HG03432 (cell line): Measurements from ENCODE around the gene LY86.
"Not testable (repeated sequence)": the region's sequence is repeated elsewhere in the genome, so short reads cannot be mapped to it uniquely, and the experiment has no call there.

Experiments used
- ATAC-seq: cut with Tn5 transposase; IDR thresholded peaks from one replicate; pipeline ENCODE4 v1.9.1; 2021; ENCODE audit warnings: mild to moderate bottlenecking, moderate library complexity; ENCODE audit not compliant: unreplicated experiment

Gene LY86

GRCh38 chr6:6648692-6649343, 60.3 kb downstream of the LY86 start:
- no peak for ATAC-seq

DNA sequence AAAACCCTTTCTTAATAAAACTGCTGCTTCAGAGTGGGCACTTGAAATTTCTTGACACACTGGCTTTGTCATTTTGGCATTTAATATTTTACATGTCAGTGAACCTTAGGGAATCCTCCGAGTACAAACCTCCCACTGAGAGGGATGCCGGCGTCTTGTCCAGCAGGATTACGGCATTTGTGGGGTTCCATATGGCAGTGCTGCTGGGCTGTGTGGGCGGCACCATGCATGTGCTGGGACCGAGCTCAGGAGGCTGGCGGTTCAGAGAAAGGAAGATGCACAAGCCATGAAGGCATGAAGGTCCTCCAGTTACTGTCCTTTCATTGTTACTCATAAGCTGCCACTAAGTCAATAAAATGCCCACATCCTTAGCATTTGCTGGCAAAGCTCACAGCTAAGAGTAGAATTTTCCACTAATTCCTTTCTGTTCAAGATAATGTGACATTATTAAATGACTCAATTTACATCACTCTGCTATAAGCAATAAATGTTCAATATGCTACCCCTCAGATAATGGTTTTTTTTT, 61.4 kb downstream of the LY86 start:
- no peak for ATAC-seq

DNA sequence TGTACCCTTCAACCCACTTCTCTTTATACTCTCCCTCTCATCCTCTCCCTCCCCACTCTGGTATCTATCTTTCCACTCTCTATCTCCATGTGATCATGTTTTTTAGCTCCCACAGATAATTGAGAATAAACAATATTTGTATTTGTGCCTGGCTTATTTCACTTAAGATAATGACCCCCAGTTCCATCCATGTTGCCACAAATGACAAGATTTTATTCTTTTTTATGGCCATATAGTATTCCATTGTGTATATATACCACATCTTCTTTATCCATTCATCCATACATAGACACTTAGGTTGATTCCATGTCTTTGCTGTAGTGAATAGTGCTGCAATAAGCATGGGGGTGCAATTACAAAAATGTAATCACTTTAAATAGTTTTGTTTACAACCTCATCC, 62.3 kb downstream of the LY86 start:
- ATAC-seq = no peak

DNA sequence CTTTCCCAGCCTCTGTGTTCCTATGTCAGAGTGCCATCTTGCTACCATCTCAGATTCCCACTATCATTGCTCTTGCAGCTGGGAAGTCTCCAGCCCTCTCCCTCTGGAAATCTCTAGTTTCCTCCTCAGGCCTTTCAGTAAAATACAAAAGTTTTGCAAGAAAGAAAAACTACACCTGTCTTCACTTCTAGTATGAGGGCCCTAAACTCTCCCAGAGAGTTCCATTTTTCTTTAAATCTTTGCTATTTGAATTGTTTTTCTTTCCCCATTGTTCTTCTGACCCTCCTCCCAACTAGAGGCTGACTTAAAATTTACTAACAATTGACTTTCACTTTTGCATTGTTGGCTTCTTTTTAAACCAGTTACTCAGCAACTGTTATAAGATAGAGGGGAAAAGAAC, 62.8 kb downstream of the LY86 start:
- no peak for ATAC-seq

- no peak for ATAC-seq
Observed at GRCh38 chr6:6652932-6653331, 64.4 kb downstream of the LY86 start.

- ATAC-seq = no peak
Observed at GRCh38 chr6:6654599-6655575, 66.4 kb downstream of the LY86 start.

DNA sequence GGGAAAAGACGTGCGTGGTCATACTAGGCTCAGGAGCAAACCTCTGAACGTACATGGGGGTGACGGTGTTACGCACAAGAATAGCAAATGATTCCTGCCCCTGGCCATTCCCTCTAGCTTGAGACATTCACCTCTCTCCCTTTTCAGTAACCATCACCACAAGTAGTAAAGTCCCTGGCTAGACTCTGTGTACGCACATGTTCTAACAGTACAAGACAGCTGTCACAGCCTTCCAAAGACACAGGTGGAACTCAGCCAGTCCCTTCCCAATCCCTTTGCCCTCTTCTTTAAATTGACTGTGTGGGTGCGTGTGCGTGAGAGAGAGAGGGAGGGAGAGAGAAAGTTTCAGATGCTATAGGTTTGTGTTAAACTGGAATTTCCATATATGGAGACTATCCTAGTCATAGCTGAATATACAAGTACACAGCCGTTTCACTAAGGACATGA, 67.3 kb downstream of the LY86 start:
- ATAC-seq = no peak

DNA sequence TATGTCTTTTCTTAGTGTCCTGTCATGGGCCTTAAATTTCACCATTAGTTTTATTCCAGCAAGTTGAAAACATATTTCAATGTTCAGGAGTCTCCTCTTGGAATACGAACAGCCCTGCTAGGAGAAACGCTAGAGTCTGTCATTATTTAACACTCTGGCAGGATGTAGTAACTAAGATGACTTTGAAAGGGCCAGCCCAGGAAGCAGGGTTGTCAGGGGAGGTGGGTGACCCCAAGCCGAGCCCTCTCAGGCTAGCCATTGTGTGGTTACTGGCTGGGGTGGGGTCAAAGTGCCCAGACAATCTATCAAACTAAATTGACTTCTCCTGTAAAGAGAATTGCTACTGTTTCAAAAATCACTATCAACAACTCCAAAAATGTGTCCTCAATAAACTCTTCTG, 67.8 kb downstream of the LY86 start:
- ATAC-seq = no peak

- no peak for ATAC-seq
Observed at GRCh38 chr6:6657085-6657819, 68.7 kb downstream of the LY86 start.

DNA sequence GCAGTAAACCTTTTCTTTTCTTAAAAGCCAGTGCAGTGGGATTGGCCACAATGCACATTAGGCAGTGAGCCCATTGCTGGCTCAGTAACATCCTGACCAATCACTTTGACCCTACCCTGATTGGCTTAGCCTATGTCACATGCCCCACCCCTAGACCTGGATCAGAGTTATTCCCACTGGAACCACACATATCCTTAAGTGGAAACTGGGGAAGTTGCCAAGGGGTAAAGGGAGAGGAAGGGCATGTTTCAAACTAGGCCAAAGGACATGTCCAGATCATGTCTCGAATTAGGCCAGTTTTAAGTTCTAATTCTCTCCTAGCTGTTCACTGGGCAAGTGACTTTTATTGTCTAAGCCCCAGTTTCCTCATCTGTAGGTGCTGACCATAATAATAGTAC, 69.3 kb downstream of the LY86 start:
- ATAC-seq = no peak

DNA sequence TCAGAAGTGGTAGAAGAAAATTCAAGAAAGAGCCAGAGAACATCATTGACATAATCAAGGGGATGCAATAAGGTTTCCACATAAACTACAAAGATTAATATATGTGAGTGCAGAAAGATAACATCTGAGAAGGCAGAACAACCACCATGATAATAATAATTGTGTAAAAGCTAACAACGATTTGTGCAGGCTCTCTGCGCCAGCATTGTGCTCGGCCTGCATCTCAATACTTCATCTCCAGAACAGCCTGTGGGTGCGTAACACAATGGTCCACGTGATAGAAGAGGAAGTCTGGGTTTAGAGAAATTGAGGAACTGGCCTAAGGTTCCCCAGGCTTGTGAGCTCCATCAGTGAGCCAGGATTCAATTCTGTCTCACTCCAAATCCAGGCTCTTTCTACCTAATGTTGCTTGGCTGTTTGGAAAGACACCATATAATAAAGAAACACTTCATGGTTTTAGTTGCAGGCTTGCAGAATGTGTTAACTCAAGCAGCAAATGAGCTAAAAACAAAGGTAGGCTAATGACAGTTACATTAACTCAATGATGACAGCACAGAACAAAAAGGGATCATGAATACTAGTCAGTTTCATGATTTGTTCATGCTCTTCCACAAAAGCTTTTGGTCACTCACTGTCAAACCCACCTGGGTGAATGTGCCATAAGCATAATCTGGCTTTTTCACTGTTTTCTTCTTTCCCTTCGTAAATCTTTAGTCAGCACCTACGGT, 71.2 kb downstream of the LY86 start:
- peak; percentile 61 for ATAC-seq

- ATAC-seq = no peak
Observed at GRCh38 chr6:6660339-6661045, 72.0 kb downstream of the LY86 start.

- ATAC-seq = no peak
Observed at GRCh38 chr6:6661191-6661590, 72.7 kb downstream of the LY86 start.

GRCh38 chr6:6661684-6662083, 73.2 kb downstream of the LY86 start:
- no peak for ATAC-seq

DNA sequence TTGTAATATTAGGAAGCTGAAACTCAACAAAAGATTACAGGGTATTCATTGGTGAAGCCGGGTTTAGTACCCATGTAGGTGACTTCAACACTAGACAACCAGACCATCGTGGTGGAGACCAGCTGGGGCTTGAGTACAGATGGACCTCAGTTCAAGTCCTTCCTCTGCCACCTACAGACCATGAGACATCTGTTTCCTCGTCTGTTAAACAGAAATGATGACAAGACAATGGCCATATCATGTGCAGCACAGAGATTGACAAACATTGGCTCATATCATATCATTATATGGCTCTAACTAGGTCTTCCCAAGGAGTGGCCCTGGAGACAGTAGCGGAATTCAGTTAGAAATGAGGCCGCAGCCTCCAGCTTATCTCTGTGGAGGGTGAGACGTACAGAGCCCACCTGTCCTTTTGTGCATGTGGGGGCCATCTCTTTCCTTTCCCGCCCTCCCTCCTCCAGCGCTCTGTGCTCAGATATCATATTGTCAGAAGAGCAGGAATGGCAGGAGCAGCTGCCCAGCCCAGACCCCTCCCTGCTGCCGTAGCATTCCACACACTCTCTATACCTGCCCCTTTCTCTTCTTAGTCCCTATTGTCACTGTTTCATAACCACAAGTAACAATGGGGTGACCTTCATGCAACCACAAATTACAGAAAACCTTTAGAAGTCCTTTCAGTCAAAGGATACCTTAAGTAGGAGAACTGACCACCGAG, 75.1 kb downstream of the LY86 start:
- ATAC-seq = no peak

GRCh38 chr6:6665555-6666243, 77.2 kb downstream of the LY86 start:
- no peak for ATAC-seq

- not testable (repeated sequence) for ATAC-seq
Observed at GRCh38 chr6:6670150-6670549, 81.6 kb downstream of the LY86 start.

DNA sequence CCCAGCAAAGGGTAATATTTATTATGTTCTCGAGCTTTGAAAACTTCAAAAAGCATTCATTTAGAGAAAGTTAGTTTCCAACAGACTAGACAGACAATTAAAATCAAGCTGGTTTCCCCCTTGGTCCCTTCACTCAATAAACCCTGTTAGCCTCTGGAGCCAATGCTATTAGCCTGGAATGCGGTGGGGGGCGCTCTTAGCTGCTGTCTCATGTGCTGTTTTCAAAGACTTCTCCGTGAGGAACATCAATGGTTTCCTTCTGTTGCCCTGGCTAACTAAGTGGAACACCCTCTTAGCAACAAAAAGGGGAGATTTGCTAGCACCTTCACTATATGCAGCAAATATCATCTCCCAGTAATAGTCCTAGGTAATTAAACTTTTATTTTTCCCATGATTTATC, 86.4 kb downstream of the LY86 start:
- ATAC-seq = no peak
